SK-N-MC (cell line): ENCODE data around the gene ETF1.

Experiments
- EZH2 ChIP-seq: fragments of 200-600 bp; sonication (generic); IDR thresholded peaks from one replicate; pipeline ENCODE4 v1.6.1; 2017; ENCODE audit warnings: antibody characterized with exemption
- FOXP2 ChIP-seq: optimal IDR thresholded peaks from 2 replicates; pipeline ENCODE3; 2011; ENCODE audit warnings: mild to moderate bottlenecking, moderate library complexity; ENCODE audit not compliant: insufficient read depth; ENCODE audit errors: extremely low read length, control extremely low read depth
- POLR2AphosphoS5 ChIP-seq: IDR thresholded peaks from 2 replicates; pipeline ENCODE4 v1.6.1; 2012; ENCODE audit warnings: mild to moderate bottlenecking, low read depth, low read length, borderline replicate concordance

DNA sequence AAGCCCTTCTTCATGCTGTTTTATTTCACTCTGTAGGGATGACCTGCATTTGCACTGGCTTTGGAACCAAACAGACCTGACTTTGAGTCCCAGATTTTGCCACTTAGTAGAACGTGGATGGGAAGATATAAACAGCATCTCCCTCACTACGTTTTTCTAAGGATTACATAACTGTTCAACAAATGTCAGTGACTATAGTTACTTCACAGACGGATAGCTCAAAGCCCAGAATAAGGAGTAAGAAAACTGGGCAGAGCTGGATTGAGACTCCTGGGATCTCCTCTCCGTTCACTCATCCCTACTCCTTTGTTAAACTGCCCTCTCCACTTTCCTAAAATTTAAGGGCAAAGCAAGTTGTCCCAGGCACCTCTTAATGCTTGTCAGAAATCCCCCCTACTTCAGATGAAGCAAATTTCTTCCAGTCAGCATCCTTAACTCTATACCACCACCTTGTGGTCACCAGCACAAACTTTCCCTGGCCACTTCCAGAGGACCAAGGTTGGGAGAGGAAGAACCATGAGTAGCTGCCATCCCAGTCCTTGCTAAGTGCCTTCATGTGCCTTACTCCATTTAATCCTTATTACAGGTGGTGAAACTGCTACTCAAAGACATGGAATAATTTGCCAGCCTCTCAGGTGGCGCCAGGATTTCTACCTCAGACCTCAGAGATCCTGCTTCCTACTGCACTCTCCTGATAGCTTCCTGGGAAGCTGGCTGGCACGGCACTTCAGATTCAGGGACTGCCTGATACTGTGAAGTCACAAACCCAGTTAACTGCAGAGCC, 39.4 kb downstream of the ETF1 start:
- TF ChIP-seq POLR2AphosphoS5 (no peak), EZH2 (no peak), FOXP2 (no peak)
